Natural killer cell treated with Interleukin-12 subunit alpha and Interleukin-12 subunit beta and Interleukin-15 and Interleukin-18, amount 100 ng/mL, for 72 hours (primary cell): Measurements from ENCODE around the gene RPL19. TPM values are rescaled to one million over a fixed set of nuclear protein-coding genes. Genes with fewer than 3 reads are reported as not detected.
A peak's percentile ranks its signal among the peaks of the same experiment; 100 is the strongest.

ENCODE experiments used
- ATAC-seq, 2 donors: fragments of 150-1000 bp; cut with Tn5 transposase in 1 of 2; sonication (Bioruptor Pico), chemical (Tn5 transposase) in 1 of 2; 2 replicates each; pipeline ENCODE4 v1.10.0; 2021
- DNase-seq: peaks from one replicate; pipeline ENCODE4 v3.0.0; 2022; ENCODE audit warnings: low spot score
- H3K27ac Mint-ChIP-seq, 2 donors: 1 replicate in 1 of 2; 2 replicates in 1 of 2; pipeline ENCODE4 v1.8.0; 2022; ENCODE audit warnings: mixed read lengths in 2 of 2, mild to moderate bottlenecking in 1 of 2, moderate library complexity in 1 of 2
- H3K27me3 Mint-ChIP-seq, 2 donors: 1 replicate in 1 of 2; 2 replicates in 1 of 2; pipeline ENCODE4 v1.8.0; 2022; ENCODE audit warnings: mixed read lengths in 2 of 2
- H3K36me3 Mint-ChIP-seq: one replicate; pipeline ENCODE4 v1.8.0; 2022; ENCODE audit warnings: mixed read lengths
- H3K4me1 Mint-ChIP-seq, 2 donors: 1 replicate in 1 of 2; 2 replicates in 1 of 2; pipeline ENCODE4 v1.8.0; 2022; ENCODE audit warnings: low read depth in 2 of 2, mixed read lengths in 2 of 2, mild to moderate bottlenecking in 1 of 2
- H3K4me3 Mint-ChIP-seq: one replicate; pipeline ENCODE4 v1.8.0; 2022; ENCODE audit warnings: mixed read lengths
- H3K9me3 Mint-ChIP-seq: 2 replicates; pipeline ENCODE4 v1.8.0; 2022; ENCODE audit warnings: mixed read lengths
- total RNA-seq, 2 donors: library from RNA; stranded (reverse); gene quantifications; one replicate each; pipeline ENCODE4 v1.2.3, GENCODE V29; 2022

The RPL19 gene
- total RNA-seq, 2 donors from 2014 or later, result 1,326 to 1,683 TPM

DNA sequence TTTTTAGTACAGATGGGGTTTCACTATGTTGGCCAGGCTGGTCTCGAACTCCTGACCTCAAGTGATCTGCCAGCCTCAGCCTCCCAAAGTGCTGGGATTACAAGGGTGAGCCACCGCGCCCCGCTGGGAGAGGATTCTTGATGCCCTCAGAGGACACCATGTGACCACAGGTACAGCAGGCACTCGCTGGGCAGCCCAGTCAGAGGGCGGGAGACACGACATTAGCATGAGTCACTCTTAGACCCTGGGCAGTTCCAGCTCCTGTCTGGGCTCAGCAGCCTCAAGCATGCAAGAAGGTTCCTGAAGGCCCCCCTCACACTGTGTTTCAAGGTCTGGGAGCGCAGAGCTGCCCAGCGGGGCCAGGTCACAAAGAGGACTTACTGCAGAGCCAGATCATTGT, 13.8 kb downstream of the RPL19 start:
- Mint-ChIP-seq H3K4me1 (no peaks in the 10 kb centered on the region), H3K36me3 (no peaks in the 10 kb centered on the region), H3K27me3 (peaks cover 9 to 14% of the 10 kb centered on the region in 2 donors), H3K27ac (no peak overlapping the region), H3K9me3 (no peaks in the 10 kb centered on the region), H3K4me3 (no peak overlapping the region)
- no peak for DNase-seq
- no peak for ATAC-seq

DNA sequence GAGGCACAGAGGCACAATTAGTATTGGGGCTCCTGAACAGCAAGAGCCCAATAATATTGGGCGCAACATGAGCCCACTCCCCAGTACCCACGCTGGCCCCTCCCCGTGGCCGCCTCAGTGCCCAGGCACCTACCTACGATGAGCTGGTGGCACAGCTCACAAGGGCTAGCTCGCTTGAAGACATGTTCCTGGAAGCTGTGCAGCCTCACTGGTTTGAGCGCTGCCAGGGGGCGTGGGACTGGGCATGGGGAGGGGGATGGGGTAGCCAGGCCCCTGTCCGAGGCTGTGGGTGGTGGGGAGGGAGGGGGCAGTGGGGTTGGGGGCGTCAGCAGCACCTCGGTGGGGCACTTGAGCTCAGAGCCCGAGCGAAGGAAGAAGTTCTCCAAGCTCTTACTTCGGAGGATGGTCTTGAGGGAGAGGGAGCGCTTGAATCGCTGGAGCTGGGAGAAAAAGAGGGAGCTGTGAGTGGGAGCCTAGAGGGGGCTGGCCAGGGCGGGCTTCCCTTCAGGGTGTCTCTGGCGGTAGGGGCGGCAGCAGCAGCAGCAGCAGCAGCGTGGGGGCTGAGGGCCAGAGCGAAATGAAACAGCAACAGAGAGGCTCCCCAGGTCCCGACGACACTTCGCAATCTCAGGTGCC, 17.8 kb downstream of the RPL19 start:
- Mint-ChIP-seq H3K9me3 (no peaks in the 10 kb centered on the region), H3K4me3 (no peak overlapping the region), H3K27ac (no peak overlapping the region), H3K36me3 (no peaks in the 10 kb centered on the region), H3K4me1 (no peaks in the 10 kb centered on the region), H3K27me3 (peaks cover 21% of the 10 kb centered on the region in 2 donors)
- ATAC-seq (no peak), DNase-seq (no peak)

DNA sequence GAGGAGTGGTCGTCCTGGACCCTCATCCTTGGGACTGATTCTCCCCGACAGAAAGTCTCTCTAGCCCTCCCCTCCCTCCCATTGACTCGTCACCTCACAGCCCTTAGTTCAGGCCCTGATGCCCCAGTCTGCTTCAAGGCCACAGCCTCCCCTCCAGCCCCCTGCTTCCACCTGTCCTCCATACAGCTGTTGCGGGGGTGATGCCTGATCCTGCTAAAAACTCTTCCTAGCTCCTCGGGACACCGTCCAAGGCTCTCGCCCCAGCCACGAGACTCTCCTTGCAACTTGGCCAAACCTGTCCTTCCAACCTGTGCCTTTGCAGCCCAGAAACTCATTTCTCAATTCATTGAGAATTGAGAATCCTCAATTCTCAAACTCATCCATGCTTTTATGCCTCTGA, 18.8 kb downstream of the RPL19 start:
- Mint-ChIP-seq H3K27me3 (peaks cover 23 to 24% of the 10 kb centered on the region in 2 donors), H3K27ac (no peak overlapping the region), H3K4me3 (no peak overlapping the region), H3K4me1 (peaks cover 0 to 2% of the 10 kb centered on the region in 2 donors), H3K36me3 (no peaks in the 10 kb centered on the region), H3K9me3 (no peaks in the 10 kb centered on the region)
- DNase-seq, result no peak
- ATAC-seq, result no peak

DNA sequence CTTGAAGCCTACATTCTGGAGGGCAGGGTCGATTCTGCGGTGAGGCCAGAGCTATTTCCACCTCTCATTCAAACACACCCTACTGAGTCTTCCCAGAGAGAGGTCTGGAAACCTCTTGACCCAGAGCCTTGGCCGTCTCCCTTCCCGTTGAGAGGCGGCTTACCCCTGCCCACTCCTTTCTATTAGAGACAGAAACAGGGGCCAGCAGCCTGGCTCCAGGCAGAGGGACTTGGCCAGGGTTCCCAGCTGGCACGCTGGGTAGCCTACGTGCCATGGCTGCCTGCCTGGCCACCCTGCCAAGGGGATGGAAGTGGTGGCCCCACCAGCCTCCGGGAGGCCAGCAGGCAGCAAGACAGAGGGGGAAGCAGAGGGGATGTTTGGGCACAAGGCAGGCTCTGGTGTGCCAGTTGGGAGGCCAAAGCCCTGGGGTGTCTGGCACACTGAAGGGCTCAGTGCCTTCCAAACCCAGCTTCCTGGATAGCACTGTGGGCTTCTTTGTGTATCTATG, 19.6 kb downstream of the RPL19 start:
- DNase-seq (no peak), ATAC-seq (no peak)
- Mint-ChIP-seq H3K36me3 (no peaks in the 10 kb centered on the region), H3K4me1 (peaks cover 0 to 4% of the 10 kb centered on the region in 2 donors), H3K27me3 (peaks cover 26 to 27% of the 10 kb centered on the region in 2 donors), H3K27ac (no peak overlapping the region), H3K4me3 (no peak overlapping the region), H3K9me3 (no peaks in the 10 kb centered on the region)

DNA sequence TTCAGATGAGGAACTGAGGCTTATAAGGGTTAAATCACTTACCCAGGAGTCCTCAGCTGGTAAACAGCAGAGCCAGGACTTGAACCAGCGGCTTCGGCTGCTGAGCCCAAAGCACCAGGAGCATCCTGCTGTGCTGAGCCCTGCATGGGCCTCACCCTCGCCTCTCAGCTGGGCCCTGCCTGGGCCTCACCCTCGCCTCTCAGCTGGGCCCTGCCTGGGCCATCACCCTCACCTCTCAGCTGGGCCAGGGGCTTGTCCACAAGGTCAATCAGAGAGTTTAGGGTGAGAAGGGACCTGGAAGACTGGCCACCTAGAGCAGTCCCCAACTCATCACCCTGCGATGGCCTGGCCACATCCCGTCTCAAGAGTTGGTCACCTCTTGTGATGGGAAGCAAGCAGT, 21.5 kb downstream of the RPL19 start:
- Mint-ChIP-seq H3K27ac (no peak overlapping the region), H3K27me3 (peaks cover 23 to 27% of the 10 kb centered on the region in 2 donors), H3K9me3 (no peaks in the 10 kb centered on the region), H3K4me1 (peaks cover 5 to 8% of the 10 kb centered on the region in 2 donors), H3K36me3 (no peaks in the 10 kb centered on the region), H3K4me3 (no peak overlapping the region)
- no peak for ATAC-seq
- DNase-seq, result no peak

DNA sequence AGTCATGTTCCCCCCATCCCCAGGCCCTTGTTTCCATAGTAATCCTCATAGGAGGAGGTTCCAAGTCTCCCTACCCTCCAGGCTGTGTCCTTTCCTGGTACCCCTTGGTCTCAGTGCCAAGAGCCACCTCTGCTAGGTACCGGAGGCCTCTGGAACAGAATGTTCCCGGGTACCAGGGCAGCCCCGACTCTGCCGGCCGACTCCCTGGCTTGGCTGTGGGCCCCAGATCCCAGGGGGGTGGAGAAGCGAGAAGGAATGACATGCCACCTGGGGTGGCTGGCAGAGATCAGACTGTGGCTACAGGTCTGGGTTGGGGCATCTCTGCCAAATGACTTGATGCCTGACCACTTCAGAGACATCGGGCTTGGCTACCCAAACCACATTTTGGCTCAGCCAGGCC, 22.1 kb downstream of the RPL19 start:
- DNase-seq (no peak), ATAC-seq (no peak)
- no peaks in the 10 kb centered on the region for H3K36me3 Mint-ChIP-seq
- peaks cover 22 to 23% of the 10 kb centered on the region in 2 donors for H3K27me3 Mint-ChIP-seq
- no peak overlapping the region for H3K4me3 Mint-ChIP-seq
- H3K4me1 Mint-ChIP-seq, result peaks cover 5 to 8% of the 10 kb centered on the region in 2 donors
- no peaks in the 10 kb centered on the region for H3K9me3 Mint-ChIP-seq
- H3K27ac Mint-ChIP-seq, result no peak overlapping the region

DNA sequence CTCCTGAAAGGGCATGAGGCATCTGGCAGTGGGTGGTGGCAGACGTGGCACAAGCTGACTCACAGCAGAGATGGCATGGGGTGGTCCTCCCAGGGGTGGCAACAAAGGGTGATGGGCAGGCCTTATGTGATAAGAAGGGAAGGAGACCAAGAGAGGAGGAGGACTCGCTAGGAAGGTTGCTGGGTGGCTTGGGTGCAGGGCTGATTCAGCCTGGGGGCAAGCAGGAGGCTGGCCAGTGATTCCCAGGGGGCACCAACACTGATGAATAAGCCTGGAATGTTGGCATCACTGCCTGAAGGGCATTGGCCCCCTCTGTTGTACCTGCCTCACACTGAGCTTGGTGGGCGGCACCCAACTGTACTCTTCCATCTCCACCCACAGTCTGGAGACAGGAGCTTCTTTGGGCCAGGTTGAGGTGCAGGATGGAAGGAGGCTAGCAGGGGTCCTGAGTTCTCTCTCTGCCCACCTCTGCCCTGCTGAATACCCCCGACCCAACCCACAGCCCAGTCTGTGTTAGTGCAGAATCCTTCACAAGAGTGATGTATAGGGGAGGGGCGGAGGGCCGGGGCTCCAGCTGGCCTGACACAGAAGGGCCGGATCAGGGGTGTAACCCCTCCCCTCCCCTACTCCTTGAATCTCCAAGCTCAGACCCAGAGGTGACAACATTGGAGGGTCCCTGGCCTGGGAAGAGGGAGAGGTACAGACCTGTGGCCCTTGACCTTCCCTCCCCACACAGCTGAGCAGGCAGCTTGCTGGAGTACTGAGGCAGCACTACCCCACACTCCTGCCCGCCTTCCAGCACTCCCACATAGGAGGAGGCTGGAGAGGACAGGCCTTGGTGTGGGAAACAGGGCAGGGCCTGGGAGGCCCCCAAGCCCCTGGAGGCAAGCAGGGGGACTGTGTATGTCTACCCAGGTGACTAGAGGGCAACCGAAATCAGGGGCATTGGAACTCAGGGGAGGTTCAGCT, 23.1 kb downstream of the RPL19 start:
- no peak overlapping the region for H3K4me3 Mint-ChIP-seq
- peaks cover 5 to 8% of the 10 kb centered on the region in 2 donors for H3K4me1 Mint-ChIP-seq
- H3K9me3 Mint-ChIP-seq, result no peaks in the 10 kb centered on the region
- DNase-seq (no peak), ATAC-seq (peak in 1 of 2 donors; percentile 21)
- no peak overlapping the region for H3K27ac Mint-ChIP-seq
- peaks cover 22 to 28% of the 10 kb centered on the region in 2 donors for H3K27me3 Mint-ChIP-seq
- H3K36me3 Mint-ChIP-seq, result no peaks in the 10 kb centered on the region

DNA sequence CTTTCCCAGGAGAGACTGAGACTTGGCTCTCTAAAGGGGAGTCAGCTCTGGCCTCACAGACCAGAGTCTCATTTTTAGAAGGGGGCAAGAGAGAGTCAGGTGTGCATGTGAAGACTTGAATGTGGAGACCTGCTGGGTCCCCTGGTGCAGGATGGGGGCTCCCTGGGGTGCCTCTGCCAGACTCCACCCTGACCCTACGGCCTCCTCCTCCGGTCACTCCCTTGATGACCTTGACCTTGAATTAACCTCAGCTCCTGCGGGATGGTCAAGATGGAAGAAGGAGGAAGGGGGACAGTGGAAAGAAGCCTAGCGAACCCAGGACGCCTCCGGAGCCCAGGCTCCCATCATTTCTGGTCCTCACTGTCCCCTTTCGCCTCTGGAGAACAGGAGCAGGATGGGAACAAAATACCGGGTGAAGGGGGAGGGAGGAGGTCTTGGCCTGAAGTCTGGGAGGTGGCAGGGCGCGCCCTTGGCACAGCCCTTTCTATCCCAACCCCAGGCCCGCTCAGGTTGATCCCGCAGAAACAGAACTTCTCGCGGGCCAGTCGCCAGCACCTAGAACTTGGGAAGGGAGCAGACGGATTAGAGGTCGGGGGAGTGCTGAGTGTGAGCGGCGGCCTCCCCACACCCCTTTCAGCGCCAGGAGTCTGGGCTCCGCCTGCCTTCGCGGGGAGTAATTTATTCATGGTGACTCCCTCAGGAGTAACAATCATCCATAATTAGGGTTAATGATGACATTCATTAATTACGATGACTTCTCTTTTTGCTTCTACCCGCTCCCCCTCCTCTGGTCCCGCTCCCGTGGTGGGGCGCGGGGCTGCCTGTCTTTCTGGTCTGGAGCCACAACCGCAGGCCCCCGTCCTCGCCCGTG, 24.1 kb downstream of the RPL19 start:
- Mint-ChIP-seq H3K27me3 (peaks cover 18 to 26% of the 10 kb centered on the region in 2 donors), H3K27ac (no peak overlapping the region), H3K4me3 (peak overlapping the region; percentile 70), H3K36me3 (no peaks in the 10 kb centered on the region), H3K4me1 (peaks cover 5 to 8% of the 10 kb centered on the region in 2 donors), H3K9me3 (no peaks in the 10 kb centered on the region)
- ATAC-seq (no peak), DNase-seq (no peak)

DNA sequence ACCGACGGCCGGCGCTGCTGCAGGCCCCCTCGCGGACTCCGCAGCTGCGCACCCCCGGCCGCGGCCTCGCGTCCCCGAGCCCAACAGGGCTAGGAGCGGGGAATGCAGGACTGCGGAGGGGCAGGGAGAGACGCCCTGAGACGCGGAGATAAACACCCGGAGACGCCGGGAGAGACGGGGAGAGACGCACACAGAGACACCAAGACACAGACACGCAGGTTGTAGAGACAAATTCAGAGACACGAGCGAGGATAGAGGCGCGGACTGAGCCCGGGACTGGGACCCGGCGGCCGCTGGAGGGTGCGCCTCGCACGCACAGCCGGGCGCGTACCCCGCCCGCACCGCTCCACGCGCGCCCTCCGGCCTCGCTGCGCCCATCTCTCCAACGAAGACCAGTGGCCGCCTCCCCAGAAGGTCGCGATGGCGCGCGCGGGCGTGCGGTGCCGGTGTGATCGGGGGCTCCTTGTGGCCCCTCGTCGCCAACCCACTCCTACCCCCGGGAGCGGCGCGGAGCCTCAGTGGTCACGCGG, 24.8 kb downstream of the RPL19 start:
- peaks cover 14 to 29% of the 10 kb centered on the region in 2 donors for H3K27me3 Mint-ChIP-seq
- peak overlapping the region; percentile 70 for H3K4me3 Mint-ChIP-seq
- no peaks in the 10 kb centered on the region for H3K9me3 Mint-ChIP-seq
- peaks cover 5 to 8% of the 10 kb centered on the region in 2 donors for H3K4me1 Mint-ChIP-seq
- H3K36me3 Mint-ChIP-seq, result no peaks in the 10 kb centered on the region
- no peak for ATAC-seq
- DNase-seq, result no peak
- H3K27ac Mint-ChIP-seq, result no peak overlapping the region

DNA sequence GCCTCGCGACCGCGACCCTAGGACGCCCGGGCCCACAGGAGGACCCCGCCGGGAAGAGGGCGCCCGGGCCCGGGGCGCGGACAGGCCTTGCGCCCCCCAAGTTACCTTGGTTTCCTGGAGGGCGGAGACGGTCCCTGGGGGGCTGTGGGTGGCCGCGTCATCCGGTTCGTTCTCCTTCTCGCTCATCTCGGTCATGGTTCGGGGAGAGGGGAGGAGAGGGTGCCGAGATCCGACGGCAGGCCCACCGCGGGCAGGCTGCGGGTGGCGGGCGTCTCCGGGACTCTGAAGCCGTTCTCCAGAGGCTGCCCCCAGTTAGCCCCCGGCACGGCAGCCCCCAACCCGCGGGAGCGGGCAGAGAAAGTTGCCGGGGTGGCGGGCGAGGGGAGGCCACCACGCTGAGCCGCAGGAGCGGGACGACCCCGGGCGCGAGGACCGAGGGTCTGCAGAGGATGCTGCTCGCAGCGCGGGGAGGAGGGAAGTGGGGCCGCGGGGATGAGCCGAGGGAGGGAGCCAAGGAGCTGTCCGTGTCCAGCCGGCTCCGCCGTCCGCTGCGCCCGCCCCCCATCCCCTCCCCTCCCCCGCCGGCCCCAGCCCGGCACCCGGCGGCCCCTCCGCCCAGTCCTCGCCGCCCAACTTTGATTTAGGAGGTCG, 25.4 kb downstream of the RPL19 start, which contains the start of gene STAC2:
Gene STAC2 (minus strand): TSS at position 638 of the 651 bp plus-strand sequence. CDS start 443 bp downstream, at position 195.
- Mint-ChIP-seq H3K4me1 (peaks cover 5 to 8% of the 10 kb centered on the region in 2 donors), H3K36me3 (no peaks in the 10 kb centered on the region), H3K27me3 (peaks cover 14 to 29% of the 10 kb centered on the region in 2 donors), H3K9me3 (no peaks in the 10 kb centered on the region), H3K4me3 (peak within 1 kb of the TSS; percentile 70), H3K27ac (no peak within 1 kb of the TSS)
- DNase-seq (no peak), ATAC-seq (no peak)

DNA sequence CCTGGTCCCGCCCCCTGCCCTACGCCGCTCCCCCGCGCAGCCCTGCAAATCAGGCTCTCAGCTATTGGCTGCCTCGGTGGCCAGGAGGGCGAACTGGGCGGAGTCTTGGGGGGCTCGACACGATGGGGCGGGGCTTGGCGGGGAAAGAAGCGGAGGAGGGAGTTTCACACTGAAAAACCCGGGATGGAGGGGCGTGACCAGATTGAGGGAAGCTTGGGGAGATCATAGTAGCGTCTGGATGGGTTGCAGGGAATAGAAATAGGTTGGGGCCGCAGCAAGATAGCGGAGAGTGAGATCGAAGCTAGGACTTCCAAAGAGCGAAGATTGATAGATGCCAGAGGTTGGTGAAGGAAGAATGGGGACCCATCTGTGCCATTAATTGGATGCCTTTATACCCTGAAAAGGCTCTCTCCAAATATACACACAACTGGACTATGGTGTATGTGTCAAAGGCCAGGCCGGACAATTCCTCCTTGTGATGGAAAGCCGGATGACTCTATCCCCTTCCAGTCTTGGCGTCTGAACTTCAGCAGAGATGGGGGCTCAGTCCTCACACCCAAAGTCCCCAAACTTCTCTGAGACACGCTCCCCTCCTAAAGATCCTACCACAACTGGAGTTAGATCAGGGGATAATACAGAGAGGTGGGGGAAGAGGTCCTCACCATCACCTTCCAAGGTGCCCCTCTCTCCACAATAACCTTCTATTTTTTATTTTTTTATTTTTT, 26.0 kb downstream of the RPL19 start:
- peaks cover 5 to 8% of the 10 kb centered on the region in 2 donors for H3K4me1 Mint-ChIP-seq
- no peak overlapping the region for H3K27ac Mint-ChIP-seq
- H3K9me3 Mint-ChIP-seq, result no peaks in the 10 kb centered on the region
- peak overlapping the region; percentile 67 for H3K4me3 Mint-ChIP-seq
- H3K27me3 Mint-ChIP-seq, result peaks cover 14 to 29% of the 10 kb centered on the region in 2 donors
- peak; percentile 76 to 85 for ATAC-seq
- no peaks in the 10 kb centered on the region for H3K36me3 Mint-ChIP-seq
- peak; percentile 71 for DNase-seq

DNA sequence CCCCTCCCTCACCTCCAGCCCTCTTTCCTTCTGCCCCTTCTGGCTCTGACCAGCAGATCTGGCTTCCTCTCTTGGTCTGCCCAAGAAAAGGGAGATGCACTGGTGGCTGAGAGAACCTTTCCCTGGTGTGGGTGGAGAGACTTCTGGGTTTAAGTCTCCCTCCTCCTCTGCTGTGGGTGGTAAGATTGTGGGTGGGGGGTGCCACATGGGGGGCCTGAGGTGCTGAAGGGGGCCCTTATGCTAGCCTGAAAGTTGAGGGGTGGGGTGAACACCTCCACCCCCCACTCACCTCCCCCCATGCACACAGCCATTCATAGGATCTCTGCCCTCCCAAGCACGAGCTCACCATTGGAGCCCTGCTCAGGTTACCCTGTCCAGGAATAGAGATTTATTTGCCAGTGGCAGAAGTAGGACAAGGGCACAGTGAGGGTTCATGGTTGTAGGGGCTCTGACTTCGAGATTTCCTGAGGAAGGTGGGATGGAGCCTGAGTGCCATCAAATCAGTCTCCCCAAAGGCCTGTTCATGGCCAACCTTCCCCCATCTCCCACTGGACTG, 27.4 kb downstream of the RPL19 start:
- no peak for ATAC-seq
- DNase-seq, result no peak
- Mint-ChIP-seq H3K27me3 (peaks cover 14 to 35% of the 10 kb centered on the region in 2 donors), H3K4me3 (no peak overlapping the region), H3K9me3 (no peaks in the 10 kb centered on the region), H3K27ac (no peak overlapping the region), H3K36me3 (no peaks in the 10 kb centered on the region), H3K4me1 (peaks cover 14 to 18% of the 10 kb centered on the region in 2 donors)
